Keratinocyte (primary cell): ENCODE data around the gene ROR1. TPM values are rescaled to one million over a fixed set of nuclear protein-coding genes. Genes with fewer than 3 reads are reported as not detected.

Experiments
- DNase-seq: peaks from one replicate; pipeline ENCODE4 v3.0.0-alpha.2; 2011; ENCODE audit warnings: low read depth, missing footprints, low spot score
- FAIRE-seq: peaks from 2 replicates; lab custom pipeline; 2011; peaks lifted over from hg19 to GRCh38; lab: Jason Lieb, UNC
- H2AFZ ChIP-seq: 2 replicates; pipeline ENCODE4 v1.6.0; 2012; ENCODE audit warnings: low read length, control low read depth, inconsistent platforms; ENCODE audit not compliant: control insufficient read depth
- H3K27ac ChIP-seq: 2 replicates; pipeline ENCODE4 v1.5.1; 2011; ENCODE audit warnings: low read length; ENCODE audit not compliant: control insufficient read depth, insufficient read depth
- H3K27me3 ChIP-seq: 3 replicates; pipeline ENCODE4 v1.6.0; 2011; ENCODE audit warnings: low read length; ENCODE audit not compliant: control insufficient read depth, insufficient read depth; ENCODE audit errors: extremely low read depth
- H3K36me3 ChIP-seq, 2 experiments: 2 replicates in 1 of 2; 3 replicates in 1 of 2; pipeline ENCODE4 v1.5.1; 2011; ENCODE audit warnings: low read length in 2 of 2, mild to moderate bottlenecking in 1 of 2; ENCODE audit not compliant: control insufficient read depth in 2 of 2, insufficient read depth in 2 of 2; ENCODE audit errors: extremely low read depth in 1 of 2
- H3K4me1 ChIP-seq: 3 replicates; pipeline ENCODE4 v1.5.1; 2011; ENCODE audit warnings: low read length; ENCODE audit not compliant: control insufficient read depth, insufficient read depth; ENCODE audit errors: extremely low read depth
- H3K4me2 ChIP-seq: 3 replicates; pipeline ENCODE4 v1.6.0; 2011; ENCODE audit warnings: low read depth, low read length; ENCODE audit not compliant: control insufficient read depth, insufficient read depth; ENCODE audit errors: extremely low read depth
- H3K4me3 ChIP-seq, 3 experiments: fragments of 200-600 bp in 1 of 3; sonication (generic) in 1 of 3; 2 replicates in 2 of 3; 3 replicates in 1 of 3; pipeline ENCODE4 v1.5.1; 2011 to 2016; ENCODE audit warnings: low read length in 3 of 3, mild to moderate bottlenecking in 3 of 3, control low read depth in 2 of 3, inconsistent platforms in 1 of 3, low read depth in 1 of 3, mixed read lengths in 1 of 3, mixed run types in 1 of 3, moderate library complexity in 1 of 3; ENCODE audit not compliant: control insufficient read depth in 2 of 3, insufficient read depth in 2 of 3; ENCODE audit errors: extremely low read depth in 1 of 3
- H3K79me2 ChIP-seq: 2 replicates; pipeline ENCODE4 v1.6.0; 2012; ENCODE audit warnings: low read length; ENCODE audit not compliant: control insufficient read depth, insufficient read depth
- H3K9ac ChIP-seq: 3 replicates; pipeline ENCODE4 v1.6.0; 2011; ENCODE audit warnings: low read length; ENCODE audit not compliant: control insufficient read depth, insufficient read depth; ENCODE audit errors: extremely low read depth
- H3K9me1 ChIP-seq: 3 replicates; pipeline ENCODE4 v1.6.0; 2011; ENCODE audit warnings: low read length; ENCODE audit not compliant: control insufficient read depth, insufficient read depth; ENCODE audit errors: extremely low read depth
- H3K9me3 ChIP-seq: 2 replicates; pipeline ENCODE4 v1.5.1; 2012; ENCODE audit warnings: low read depth, low read length; ENCODE audit not compliant: control insufficient read depth
- H4K20me1 ChIP-seq: 3 replicates; pipeline ENCODE4 v1.6.0; 2011; ENCODE audit warnings: low read length; ENCODE audit not compliant: control insufficient read depth, insufficient read depth; ENCODE audit errors: extremely low read depth
- EZH2 ChIP-seq: IDR thresholded peaks from one replicate; pipeline ENCODE4 v1.6.1; 2012; ENCODE audit warnings: inconsistent platforms, mild to moderate bottlenecking, low read length, moderate library complexity
- dilution Hi-C: fragments of 300-500 bp; cut with MboI; formaldehyde crosslinking; loops from one replicate; pipeline ENCODE4 v1.7.0; 2020; ENCODE audit warnings: low sequenced_read_pairs; ENCODE audit not compliant: extremely low pct_ligation_motif_present
- polyA plus RNA-seq, 5 experiments: library from polyadenylated mRNA; depleted of rRNA in 3 of 5; stranded (reverse) in 3 of 5; stranded (forward) in 1 of 5; unstranded in 1 of 5; fragments of >200 nt; gene quantifications; 1 replicate in 1 of 5; 2 replicates in 3 of 5; 3 replicates in 1 of 5; pipeline versions ENCODE4 v1.2.1 to v1.2.3, GENCODE V29; 2011 to 2012; ENCODE audit warnings: missing spikeins in 2 of 5, low read depth in 1 of 5, low replicate concordance in 1 of 5
- TF ChIP-seq, protein P1 (sequence below), 3 experiments: IDR thresholded peaks in 1 of 3; conservative IDR thresholded peaks in 1 of 3; optimal IDR thresholded peaks in 1 of 3; 2 replicates in 2 of 3; 3 replicates in 1 of 3; pipeline versions ENCODE3 to v1.5.1; 2011; ENCODE audit warnings: low read length in 3 of 3, mild to moderate bottlenecking in 3 of 3, moderate library complexity in 2 of 3, control low read depth in 1 of 3, inconsistent platforms in 1 of 3; ENCODE audit not compliant: insufficient read depth in 2 of 3; ENCODE audit errors: extremely low read depth in 1 of 3

Gene ROR1
- polyA plus RNA-seq, 1 donor (not counting 4 experiments of a cell fraction or from before 2014, with no cell fraction given) = 9.2 TPM

DNA sequence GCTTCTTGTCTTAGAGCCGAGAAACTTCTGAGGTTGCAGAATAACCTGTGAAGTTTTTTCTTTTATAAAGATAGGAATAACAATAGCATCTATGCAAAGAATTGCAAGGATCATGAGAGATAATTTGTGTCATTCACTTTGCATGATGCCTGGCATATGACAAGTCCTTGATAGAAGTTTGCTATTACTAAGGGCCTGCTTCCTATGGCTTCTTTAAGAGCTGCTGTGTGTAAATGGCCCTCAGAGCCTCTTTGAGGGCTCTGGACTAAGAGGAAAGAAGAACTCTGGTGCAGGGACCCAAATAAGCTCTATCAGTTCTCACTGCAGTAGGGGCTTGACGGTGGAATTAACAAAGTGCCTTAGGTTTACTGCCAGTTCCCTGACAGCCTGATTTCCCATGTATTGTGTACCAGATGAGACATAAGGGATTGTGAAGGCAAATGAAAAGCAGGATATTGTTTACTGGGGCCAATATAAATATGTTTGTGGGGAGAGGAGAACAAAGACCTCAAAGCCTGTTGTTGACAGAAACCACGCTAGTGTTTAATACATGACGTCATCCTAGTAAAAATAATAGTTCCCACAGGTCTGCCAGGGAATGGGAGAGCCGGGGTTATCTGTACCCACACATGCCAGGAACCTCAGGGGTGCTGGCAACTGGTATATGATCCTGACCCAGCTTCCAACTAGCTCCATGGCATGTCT lies 298.4 kb downstream of the ROR1 start:
- H3K4me1 ChIP-seq = peaks cover 31% of the 10 kb centered on the region
- no peak overlapping the region for H2AFZ ChIP-seq
- no peaks in the 10 kb centered on the region for H3K27me3 ChIP-seq
- H3K27ac ChIP-seq = no peak overlapping the region
- dilution Hi-C loops = no loop called here
- H3K9me3 ChIP-seq = no peaks in the 10 kb centered on the region
- H3K9ac ChIP-seq = no peak overlapping the region
- H3K79me2 ChIP-seq = no peaks in the 10 kb centered on the region
- DNase-seq (no peak), FAIRE-seq (peak; percentile 9)
- H3K4me3 ChIP-seq = no peak overlapping the region
- H3K9me1 ChIP-seq = no peaks in the 10 kb centered on the region
- no peaks in the 10 kb centered on the region for H3K36me3 ChIP-seq
- H4K20me1 ChIP-seq = no peaks in the 10 kb centered on the region
- TF ChIP-seq EZH2 = no peak
- no peak overlapping the region for H3K4me2 ChIP-seq

GRCh38 chr1:64073705-64074104 lies 299.9 kb downstream of the ROR1 start:
- no peak for FAIRE-seq

More at GRCh38 chr1:64073705-64074104, 299.9 kb downstream of the ROR1 start:
- no peak overlapping the region for H3K27ac ChIP-seq
- H4K20me1 ChIP-seq = no peaks in the 10 kb centered on the region
- no peaks in the 10 kb centered on the region for H3K27me3 ChIP-seq
- H3K36me3 ChIP-seq = no peaks in the 10 kb centered on the region
- H3K4me3 ChIP-seq = no peak overlapping the region
- H3K4me1 ChIP-seq = peaks cover 46% of the 10 kb centered on the region
- dilution Hi-C loops = no loop called here
- no peaks in the 10 kb centered on the region for H3K9me3 ChIP-seq
- DNase-seq = no peak
- H3K79me2 ChIP-seq = no peaks in the 10 kb centered on the region
- H3K9ac ChIP-seq = no peak overlapping the region
- TF ChIP-seq EZH2 = no peak
- TF ChIP-seq, protein P1, sequence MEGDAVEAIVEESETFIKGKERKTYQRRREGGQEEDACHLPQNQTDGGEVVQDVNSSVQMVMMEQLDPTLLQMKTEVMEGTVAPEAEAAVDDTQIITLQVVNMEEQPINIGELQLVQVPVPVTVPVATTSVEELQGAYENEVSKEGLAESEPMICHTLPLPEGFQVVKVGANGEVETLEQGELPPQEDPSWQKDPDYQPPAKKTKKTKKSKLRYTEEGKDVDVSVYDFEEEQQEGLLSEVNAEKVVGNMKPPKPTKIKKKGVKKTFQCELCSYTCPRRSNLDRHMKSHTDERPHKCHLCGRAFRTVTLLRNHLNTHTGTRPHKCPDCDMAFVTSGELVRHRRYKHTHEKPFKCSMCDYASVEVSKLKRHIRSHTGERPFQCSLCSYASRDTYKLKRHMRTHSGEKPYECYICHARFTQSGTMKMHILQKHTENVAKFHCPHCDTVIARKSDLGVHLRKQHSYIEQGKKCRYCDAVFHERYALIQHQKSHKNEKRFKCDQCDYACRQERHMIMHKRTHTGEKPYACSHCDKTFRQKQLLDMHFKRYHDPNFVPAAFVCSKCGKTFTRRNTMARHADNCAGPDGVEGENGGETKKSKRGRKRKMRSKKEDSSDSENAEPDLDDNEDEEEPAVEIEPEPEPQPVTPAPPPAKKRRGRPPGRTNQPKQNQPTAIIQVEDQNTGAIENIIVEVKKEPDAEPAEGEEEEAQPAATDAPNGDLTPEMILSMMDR (optimal IDR thresholded peaks at IDR 0.05 in 1 of 3, IDR thresholded peaks at IDR 0.05 in 1 of 3, conservative IDR thresholded peaks at IDR 0.05 in 1 of 3; ENCODE audit: extremely low read depth in 1 of 3, insufficient read depth in 2 of 3, low read length in 3 of 3) = no peak
- no peak overlapping the region for H2AFZ ChIP-seq
- H3K4me2 ChIP-seq = no peak overlapping the region
- no peaks in the 10 kb centered on the region for H3K9me1 ChIP-seq
